Astrocyte (in vitro differentiated cells and primary cell): ENCODE results near the gene PPP2R5B. TPM values are rescaled to one million over a fixed set of nuclear protein-coding genes. Genes with fewer than 3 reads are reported as not detected.
A peak's percentile ranks its signal among the peaks of the same experiment; 100 is the strongest.

ENCODE experiments used
- DNase-seq: peaks from one replicate; pipeline ENCODE4 v3.0.0-alpha.2; 2010; ENCODE audit warnings: low read depth
- FAIRE-seq: peaks from 2 replicates; lab custom pipeline; 2011; peaks lifted over from hg19 to GRCh38; lab: Jason Lieb, UNC
- H2AFZ ChIP-seq: 2 replicates; pipeline ENCODE4 v1.6.0; 2012; ENCODE audit warnings: low read depth, low read length, inconsistent platforms
- H3K27ac ChIP-seq: 2 replicates; pipeline ENCODE4 v1.5.1; 2011; ENCODE audit warnings: low read depth, low read length, inconsistent platforms
- H3K27me3 ChIP-seq: 2 replicates; pipeline ENCODE4 v1.6.0; 2011; ENCODE audit warnings: low read length, inconsistent platforms; ENCODE audit not compliant: insufficient read depth
- H3K36me3 ChIP-seq: 2 replicates; pipeline ENCODE4 v1.5.1; 2011; ENCODE audit warnings: low read length, inconsistent platforms; ENCODE audit not compliant: insufficient read depth
- H3K4me1 ChIP-seq: 2 replicates; pipeline ENCODE4 v1.5.1; 2011; ENCODE audit warnings: low read length, inconsistent platforms; ENCODE audit not compliant: insufficient read depth
- H3K4me2 ChIP-seq: 2 replicates; pipeline ENCODE4 v1.6.0; 2012; ENCODE audit warnings: low read length, inconsistent platforms
- H3K4me3 ChIP-seq: 2 replicates; pipeline ENCODE4 v1.5.1; 2011; ENCODE audit warnings: low read depth, mild to moderate bottlenecking, low read length, inconsistent platforms; ENCODE audit not compliant: insufficient read depth
- H3K79me2 ChIP-seq: 2 replicates; pipeline ENCODE4 v1.6.0; 2012; ENCODE audit warnings: mild to moderate bottlenecking, low read length, inconsistent platforms; ENCODE audit not compliant: insufficient read depth
- H3K9ac ChIP-seq: 2 replicates; pipeline ENCODE4 v1.6.0; 2012; ENCODE audit warnings: mild to moderate bottlenecking, low read length, inconsistent platforms
- H3K9me3 ChIP-seq: 2 replicates; pipeline ENCODE4 v1.5.1; 2012; ENCODE audit warnings: low read depth, mild to moderate bottlenecking, low read length, inconsistent platforms; ENCODE audit not compliant: insufficient read depth
- H4K20me1 ChIP-seq: 2 replicates; pipeline ENCODE4 v1.6.0; 2012; ENCODE audit warnings: low read length, inconsistent platforms; ENCODE audit not compliant: insufficient read depth
- H3K27ac Mint-ChIP-seq: one replicate; pipeline ENCODE4 v1.8.0; 2021; ENCODE audit warnings: mild to moderate bottlenecking, mixed read lengths; ENCODE audit not compliant: unreplicated experiment
- H3K27me3 Mint-ChIP-seq: one replicate; pipeline ENCODE4 v1.8.0; 2021; ENCODE audit warnings: low read depth, mixed read lengths; ENCODE audit not compliant: unreplicated experiment
- H3K36me3 Mint-ChIP-seq: one replicate; pipeline ENCODE4 v1.8.0; 2021; ENCODE audit warnings: low read depth, mixed read lengths; ENCODE audit not compliant: unreplicated experiment
- H3K4me1 Mint-ChIP-seq: one replicate; pipeline ENCODE4 v1.8.0; 2021; ENCODE audit warnings: low read depth, mixed read lengths; ENCODE audit not compliant: unreplicated experiment
- H3K4me3 Mint-ChIP-seq: one replicate; pipeline ENCODE4 v1.8.0; 2021; ENCODE audit warnings: mild to moderate bottlenecking, moderate library complexity, mixed read lengths; ENCODE audit not compliant: unreplicated experiment
- H3K9me3 Mint-ChIP-seq: one replicate; pipeline ENCODE4 v1.8.0; 2021; ENCODE audit warnings: mild to moderate bottlenecking, mixed read lengths; ENCODE audit not compliant: unreplicated experiment
- CTCF ChIP-seq: IDR thresholded peaks from 2 replicates; pipeline ENCODE4 v1.5.1; 2011; ENCODE audit warnings: low read depth, mild to moderate bottlenecking, inconsistent platforms, low read length, moderate library complexity; ENCODE audit not compliant: insufficient read depth
- EZH2 ChIP-seq: IDR thresholded peaks from 2 replicates; pipeline ENCODE4 v1.6.1; 2012; ENCODE audit warnings: mild to moderate bottlenecking, low read length, inconsistent platforms; ENCODE audit not compliant: insufficient read depth
- total RNA-seq: library from RNA; stranded (reverse); gene quantifications from 2 replicates; pipeline ENCODE4 v1.2.1, GENCODE V29; 2021

Gene PPP2R5B
- total RNA-seq, 1 donor from 2014 or later: 24.1 TPM

GRCh38 chr11:64935359-64936081 lies 11.0 kb downstream of the PPP2R5B start, which contains the start of gene GPHA2:
GPHA2 (minus strand) TSS chr11:64935893; CDS start chr11:64935460, 433 bp downstream.
- no peaks in the 10 kb centered on the region for H3K4me1 ChIP-seq
- no peaks in the 10 kb centered on the region for H3K9me3 Mint-ChIP-seq
- H3K9ac ChIP-seq: peak within 1 kb of the TSS; percentile 23
- no peak within 1 kb of the TSS for H3K4me3 Mint-ChIP-seq
- no peak within 1 kb of the TSS for H2AFZ ChIP-seq
- no peak for FAIRE-seq
- H3K36me3 Mint-ChIP-seq: peaks cover 30% of the 10 kb centered on the region
- H3K9me3 ChIP-seq: no peaks in the 10 kb centered on the region
- H3K27me3 ChIP-seq: peaks cover 2% of the 10 kb centered on the region
- peak; percentile 4 for DNase-seq
- H3K36me3 ChIP-seq: peaks cover 12% of the 10 kb centered on the region
- peak within 1 kb of the TSS; percentile 72 for H3K27ac Mint-ChIP-seq
- no peaks in the 10 kb centered on the region for H3K79me2 ChIP-seq
- peaks cover 13% of the 10 kb centered on the region for H3K4me1 Mint-ChIP-seq
- no peak within 1 kb of the TSS for H3K4me3 ChIP-seq
- peaks cover 3% of the 10 kb centered on the region for H4K20me1 ChIP-seq
- TF ChIP-seq CTCF (no peak), EZH2 (no peak)
- H3K27ac ChIP-seq: no peak within 1 kb of the TSS
- no peak within 1 kb of the TSS for H3K4me2 ChIP-seq
- H3K27me3 Mint-ChIP-seq: peaks cover 22% of the 10 kb centered on the region

- H3K4me3 ChIP-seq: no peak overlapping the region
- TF ChIP-seq CTCF (no peak), EZH2 (no peak)
- Mint-ChIP-seq H3K4me3 (no peak overlapping the region), H3K27me3 (peaks cover 25% of the 10 kb centered on the region), H3K27ac (no peak overlapping the region), H3K36me3 (peaks cover 22% of the 10 kb centered on the region), H3K9me3 (no peaks in the 10 kb centered on the region), H3K4me1 (peaks cover 13% of the 10 kb centered on the region)
- H3K4me1 ChIP-seq: no peaks in the 10 kb centered on the region
- H3K9me3 ChIP-seq: no peaks in the 10 kb centered on the region
- no peaks in the 10 kb centered on the region for H3K79me2 ChIP-seq
- H3K36me3 ChIP-seq: peaks cover 12% of the 10 kb centered on the region
- H3K27me3 ChIP-seq: peaks cover 2% of the 10 kb centered on the region
- no peak overlapping the region for H2AFZ ChIP-seq
- H4K20me1 ChIP-seq: peaks cover 3% of the 10 kb centered on the region
- H3K4me2 ChIP-seq: no peak overlapping the region
- no peak for DNase-seq
- H3K27ac ChIP-seq: no peak overlapping the region
- no peak for FAIRE-seq
- no peak overlapping the region for H3K9ac ChIP-seq
Observed at GRCh38 chr11:64936539-64936938, 12.1 kb downstream of the PPP2R5B start.
